ENCODE measurements around the gene PABPN1L. TPM values are rescaled to one million over a fixed set of nuclear protein-coding genes. Genes with fewer than 3 reads are reported as not detected.

The PABPN1L gene
- total RNA-seq, 2 donors from 2014 or later: not detected

DNA sequence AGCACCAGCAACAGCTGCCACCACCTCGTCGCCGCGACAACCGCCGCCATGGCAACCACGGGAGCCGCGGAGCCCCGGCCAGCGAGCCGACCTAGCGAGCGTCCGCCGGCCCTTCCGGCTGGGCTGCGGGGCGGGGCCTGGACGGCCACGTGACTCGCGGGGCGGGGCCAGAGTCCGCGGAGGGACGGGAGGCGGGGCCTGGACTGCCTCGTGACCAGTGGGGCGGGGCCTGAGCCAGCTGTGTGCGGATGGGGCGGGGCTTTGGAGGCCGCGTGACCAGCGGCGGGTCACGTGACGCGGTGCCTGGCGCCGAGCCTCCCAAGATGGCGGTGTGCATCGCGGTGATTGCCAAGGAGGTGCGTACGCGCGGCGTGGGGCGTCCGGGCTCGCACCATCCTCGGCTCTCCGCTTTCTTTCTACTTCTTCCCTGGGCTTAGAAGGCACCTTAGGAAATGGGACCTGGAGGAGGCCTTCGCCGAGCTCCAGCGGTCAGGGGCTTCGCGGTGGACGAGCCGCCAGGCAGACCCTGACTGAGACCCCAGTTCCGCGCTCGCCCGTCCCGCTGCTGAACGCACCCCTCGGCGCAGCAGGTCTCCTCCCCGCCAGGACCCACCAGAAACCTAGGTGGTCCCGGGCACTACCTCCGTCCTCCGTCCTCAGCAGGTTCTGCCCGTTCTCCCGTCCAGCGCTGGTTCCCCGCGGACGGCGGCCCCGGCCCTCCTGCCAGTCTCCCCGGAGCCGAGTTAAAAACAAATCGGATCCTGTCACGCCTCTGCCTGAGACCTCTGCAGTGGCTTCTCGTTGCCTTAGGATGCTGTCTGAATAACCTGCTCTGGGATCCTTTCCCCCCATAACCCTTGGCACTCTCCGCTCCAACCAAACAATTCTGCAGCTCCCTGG lies 9.4 kb downstream of the PABPN1L start, which contains the start of the genes GALNS and TRAPPC2L:
GALNS (minus strand) TSS at position 120 of the 900 bp plus-strand sequence; CDS start at position 50, 70 bp downstream.
TRAPPC2L (plus strand) TSS at position 300 of the 900 bp plus-strand sequence; CDS start at position 324, 24 bp downstream.
- DNase-seq (ENCODE audit: low spot score): peak; percentile 100
- intact Hi-C loops (cut with DNase I): no loop called here

DNA sequence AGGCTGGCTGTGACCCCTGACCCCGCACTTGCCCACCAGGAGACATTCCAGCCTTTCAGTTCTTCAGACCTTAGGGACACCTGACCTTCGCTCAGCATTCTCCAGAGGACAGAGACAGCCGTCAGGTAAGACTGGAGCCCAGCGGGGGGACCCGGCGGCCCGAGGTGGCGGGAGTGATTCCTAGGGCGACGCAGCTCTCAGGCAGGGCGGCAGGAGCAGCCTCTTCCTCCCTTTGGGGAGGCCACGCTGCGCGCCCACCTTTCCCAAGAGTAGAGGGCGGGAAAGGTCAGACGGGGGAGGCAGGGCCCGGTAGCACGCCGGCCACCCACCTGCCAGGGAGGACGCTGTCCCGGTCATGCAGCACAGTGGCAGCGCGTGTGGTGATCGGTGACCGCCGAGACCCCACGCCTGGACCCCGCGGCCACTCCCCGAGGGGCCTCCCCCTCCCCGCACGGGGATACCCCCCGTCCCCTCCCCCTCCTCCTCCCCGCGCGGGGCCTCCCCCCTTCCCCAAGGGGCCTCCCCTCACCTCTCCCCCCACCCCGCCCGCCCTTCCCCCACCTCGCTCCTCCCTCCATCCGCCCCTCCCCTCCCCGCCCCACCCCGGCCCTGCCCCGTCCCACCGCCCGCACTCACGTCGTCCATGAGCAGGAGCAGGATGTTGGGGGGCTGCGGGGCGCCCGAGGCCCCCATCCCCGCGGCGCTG lies 10.2 kb downstream of the PABPN1L start:
- DNase-seq (ENCODE audit: low spot score): no peak
- intact Hi-C loops (cut with DNase I): no loop called here

DNA sequence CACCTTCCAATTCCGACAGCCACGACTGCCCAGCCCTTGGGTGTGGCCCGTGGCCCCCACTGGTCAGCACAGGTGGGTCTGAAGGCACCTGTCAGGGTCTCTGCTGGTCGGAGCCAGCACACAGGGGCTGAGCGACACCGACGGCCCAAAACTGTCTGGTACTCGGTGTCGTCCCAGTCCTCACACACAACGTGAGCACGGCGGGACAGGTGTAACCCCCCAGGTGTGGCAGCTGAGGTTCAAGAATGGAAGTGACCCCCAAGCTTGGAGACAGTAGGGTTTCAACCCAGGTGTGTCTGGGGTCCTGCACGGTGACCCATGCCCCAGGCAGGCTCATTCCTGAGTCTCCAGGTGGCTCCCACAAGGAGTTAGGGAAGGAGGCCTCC lies 10.7 kb downstream of the PABPN1L start:
- no peak for DNase-seq (ENCODE audit: low spot score)
- intact Hi-C loops (cut with DNase I): no loop called here

- intact Hi-C loops (cut with DNase I): no loop called here
- no peak for DNase-seq (ENCODE audit: low spot score)
Observed at GRCh38 chr16:88855176-88855575, 11.3 kb downstream of the PABPN1L start.

GRCh38 chr16:88854306-88855111 lies 12.0 kb downstream of the PABPN1L start:
- intact Hi-C loops (cut with DNase I): no loop called here
- no peak for DNase-seq (ENCODE audit: low spot score)

DNA sequence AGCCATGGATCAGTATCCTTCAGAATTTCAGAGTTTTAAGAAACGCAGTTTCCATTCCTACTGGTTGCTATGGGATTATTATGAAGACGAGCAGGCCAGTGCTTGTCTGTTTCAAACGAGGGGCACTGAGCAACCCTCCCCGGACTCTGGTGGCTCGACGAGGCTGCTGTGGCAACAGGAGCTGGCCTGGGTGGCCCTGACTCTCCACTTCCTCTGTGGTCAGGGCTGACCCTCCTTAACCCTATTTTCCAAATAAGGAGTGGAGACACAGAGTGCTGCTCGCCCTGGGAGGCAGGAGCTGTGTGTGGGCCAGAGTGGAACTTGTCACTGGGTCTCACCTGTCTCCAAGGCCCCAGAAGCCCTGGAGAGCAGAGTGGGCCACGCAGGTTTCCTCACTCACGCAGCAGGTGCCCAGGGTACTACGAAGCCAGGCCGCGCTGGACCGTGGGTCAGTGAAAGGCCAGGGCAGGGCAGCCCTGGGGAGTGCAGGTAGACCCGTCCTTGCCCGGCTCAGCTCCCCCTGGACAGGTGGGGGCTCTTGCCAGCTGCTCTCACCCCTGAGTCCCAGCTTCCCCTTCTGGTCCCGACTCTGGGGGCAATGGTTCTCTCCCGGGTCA lies 13.0 kb downstream of the PABPN1L start:
- intact Hi-C loops (cut with DNase I): no loop called here

GRCh38 chr16:88851616-88852015 lies 14.8 kb downstream of the PABPN1L start:
- intact Hi-C loops (cut with DNase I): no loop called here
- no peak for DNase-seq (ENCODE audit: low spot score)

More for the DNA sequence above, 13.0 kb downstream of the PABPN1L start:
- DNase-seq (ENCODE audit: low spot score): no peak

GRCh38 chr16:88850531-88851199 lies 15.8 kb downstream of the PABPN1L start:
- intact Hi-C loops (cut with DNase I): no loop called here
- no peak for DNase-seq (ENCODE audit: low spot score)

DNA sequence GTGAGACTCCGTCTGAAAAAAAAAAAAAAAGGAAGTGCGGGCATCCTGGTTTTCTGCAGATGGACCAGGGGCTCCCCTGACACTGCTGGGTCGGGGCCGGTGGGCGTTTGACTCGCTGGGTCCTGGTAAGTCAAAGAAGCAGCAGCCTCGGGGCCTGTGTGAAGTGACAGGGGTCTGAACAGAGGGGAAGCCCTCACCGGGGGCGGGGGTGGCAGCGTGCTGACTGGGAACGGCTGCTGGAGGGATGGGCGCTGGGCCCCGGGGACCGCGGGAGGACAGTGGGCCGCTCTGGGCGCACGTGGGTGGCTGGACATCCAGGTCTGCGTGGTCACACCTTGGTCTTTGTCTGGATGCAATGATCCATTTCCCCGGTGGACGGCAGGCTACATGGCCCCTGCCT lies 17.9 kb downstream of the PABPN1L start:
- no peak for DNase-seq (ENCODE audit: low spot score)
- intact Hi-C loops (cut with DNase I): no loop called here

GRCh38 chr16:88847654-88848053 lies 18.8 kb downstream of the PABPN1L start:
- DNase-seq (ENCODE audit: low spot score): no peak
- intact Hi-C loops (cut with DNase I): no loop called here

DNA sequence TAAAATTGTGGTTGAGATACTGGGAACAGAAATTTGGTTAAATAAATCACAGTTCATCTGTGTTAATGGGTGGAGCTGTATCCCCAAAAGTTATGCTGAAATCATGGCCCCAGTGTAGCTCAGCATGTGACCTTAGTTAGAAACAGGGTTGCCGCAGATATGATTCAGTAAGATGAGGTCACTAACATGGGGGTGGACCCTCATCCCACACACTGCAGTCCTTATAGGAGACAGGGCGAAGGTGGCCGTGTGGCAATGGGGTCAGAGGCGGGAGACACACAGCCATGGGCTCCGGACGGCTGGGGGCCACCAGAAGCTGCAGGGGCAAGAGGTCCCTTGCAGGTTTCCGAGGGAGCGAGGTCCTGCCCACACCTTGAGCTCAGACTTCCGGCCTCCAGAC lies 20.4 kb downstream of the PABPN1L start:
- DNase-seq (ENCODE audit: low spot score): no peak
- intact Hi-C loops (cut with DNase I): no loop called here

- intact Hi-C loops (cut with DNase I): no loop called here
- DNase-seq (ENCODE audit: low spot score): no peak
Observed at GRCh38 chr16:88844419-88845036, 21.9 kb downstream of the PABPN1L start.

DNA sequence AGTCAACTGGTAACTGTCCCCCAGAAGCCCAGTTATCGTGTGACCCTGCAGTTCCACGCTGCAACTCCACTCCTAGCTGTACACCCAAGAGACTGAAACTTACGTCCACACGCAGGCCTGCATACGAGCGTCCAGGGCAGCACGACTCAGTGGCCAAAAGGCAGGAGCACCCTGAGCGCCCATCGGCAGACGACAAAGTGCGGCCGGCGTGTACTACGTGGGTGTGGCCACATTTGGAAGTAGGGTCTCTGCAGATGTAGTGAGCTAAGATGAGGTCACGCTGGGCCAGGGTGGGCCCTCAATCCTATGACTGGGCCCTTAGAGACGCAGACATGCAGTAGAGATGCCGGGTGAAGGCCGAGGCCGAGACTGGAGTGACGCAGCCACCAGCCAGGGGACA lies 23.2 kb downstream of the PABPN1L start:
- no peak for DNase-seq (ENCODE audit: low spot score)
- intact Hi-C loops (cut with DNase I): no loop called here

DNA sequence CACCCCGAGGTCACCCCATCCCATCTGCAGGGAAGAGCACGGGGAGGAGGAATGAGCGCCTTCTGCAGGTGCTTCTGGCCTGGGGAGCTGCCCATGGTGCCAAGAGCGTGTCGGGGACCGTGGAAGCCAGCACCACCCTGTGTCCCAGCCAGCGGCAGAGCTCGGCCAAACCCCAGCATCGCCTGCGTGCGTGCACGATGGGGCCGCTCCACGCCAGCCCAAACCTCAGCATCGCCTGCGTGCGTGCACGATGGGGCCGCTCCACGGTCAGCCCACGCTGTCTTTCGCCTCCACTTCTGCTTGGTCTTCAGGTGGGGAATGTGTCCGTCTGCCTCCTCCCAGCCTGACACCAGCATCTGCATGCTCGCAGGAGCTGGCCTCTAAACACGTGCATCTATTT lies 23.7 kb downstream of the PABPN1L start:
- intact Hi-C loops (cut with DNase I): no loop called here
- no peak for DNase-seq (ENCODE audit: low spot score)

GRCh38 chr16:88842308-88842756 lies 24.1 kb downstream of the PABPN1L start:
- DNase-seq (ENCODE audit: low spot score): no peak
- intact Hi-C loops (cut with DNase I): no loop called here

GRCh38 chr16:88841521-88842307 lies 24.7 kb downstream of the PABPN1L start:
- intact Hi-C loops (cut with DNase I): no loop called here
- no peak for DNase-seq (ENCODE audit: low spot score)

GRCh38 chr16:88840600-88841215 lies 25.8 kb downstream of the PABPN1L start:
- intact Hi-C loops (cut with DNase I): no loop called here
- no peak for DNase-seq (ENCODE audit: low spot score)
